Dedifferentiated amniotic fluid mesenchymal stem cell (primary cell): ENCODE results near the gene ACVR2A.

ENCODE experiments used
- DNase-seq: peaks from one replicate; pipeline ENCODE4 v3.0.0-alpha.2; 2016; ENCODE audit errors: extremely low spot score

ACVR2A gene

GRCh38 chr2:147844697-147845410 is at the start of gene ACVR2A:
ACVR2A (plus strand) TSS chr2:147845029; CDS start chr2:147845153, 124 bp downstream.
- DNase-seq = peak; percentile 27

DNA sequence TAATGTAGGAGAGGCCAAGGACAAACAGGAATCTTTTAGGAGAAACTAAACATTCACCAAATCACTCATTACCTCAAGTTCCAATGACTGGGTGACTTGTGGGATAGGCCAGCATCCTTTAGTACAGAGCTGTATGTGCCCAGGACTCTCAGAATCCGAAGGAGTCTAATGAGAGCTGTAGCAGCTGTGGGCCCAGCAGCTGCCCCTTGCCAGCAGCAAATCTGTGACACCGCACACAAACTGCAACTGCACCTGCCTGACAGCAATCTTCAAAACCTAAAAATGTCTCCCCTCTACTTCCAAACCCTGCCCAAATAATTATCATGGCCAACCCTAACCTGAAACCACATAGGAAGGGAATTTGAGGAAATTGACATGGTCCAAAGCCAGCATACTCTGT is 44.5 kb upstream of the ACVR2A start:
- DNase-seq = no peak

DNA sequence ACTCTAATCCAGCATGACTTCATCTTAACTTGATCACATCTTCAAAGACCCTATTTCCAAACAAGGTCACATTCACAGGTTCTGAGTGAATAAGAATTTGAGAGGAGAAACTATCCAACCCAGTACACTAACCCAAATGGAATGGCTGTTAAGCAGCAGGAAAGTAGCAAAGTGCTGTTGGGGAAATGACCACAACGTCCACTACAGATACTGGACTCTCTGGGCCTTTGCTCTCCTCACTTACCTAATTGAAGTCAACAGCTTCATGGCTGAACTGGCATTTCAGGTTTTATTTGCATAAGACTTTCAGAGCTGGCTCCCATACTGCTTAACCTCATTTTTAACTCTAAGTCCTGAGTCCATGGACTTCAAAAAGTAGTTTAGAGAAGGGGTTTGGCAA is 38.0 kb upstream of the ACVR2A start:
- no peak for DNase-seq

DNA sequence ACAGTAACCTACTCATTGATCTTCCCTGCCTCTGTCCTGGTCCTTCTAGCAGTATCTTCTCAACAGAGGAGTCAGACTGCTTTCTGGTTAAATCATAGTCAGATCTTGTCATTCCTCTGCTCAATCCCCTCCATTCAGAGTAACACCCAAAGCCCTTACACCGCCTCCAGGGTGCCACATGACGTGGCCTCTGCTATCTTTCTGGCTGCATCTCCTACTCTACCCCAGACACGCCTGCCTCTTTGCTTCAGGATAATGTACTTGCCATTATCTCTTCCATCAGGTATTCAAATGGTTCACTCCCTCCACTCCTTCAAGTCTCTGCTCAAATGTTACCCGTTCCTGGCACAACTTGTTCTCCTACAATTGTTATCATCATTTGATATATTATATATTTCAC is 36.3 kb upstream of the ACVR2A start:
- DNase-seq = no peak

DNA sequence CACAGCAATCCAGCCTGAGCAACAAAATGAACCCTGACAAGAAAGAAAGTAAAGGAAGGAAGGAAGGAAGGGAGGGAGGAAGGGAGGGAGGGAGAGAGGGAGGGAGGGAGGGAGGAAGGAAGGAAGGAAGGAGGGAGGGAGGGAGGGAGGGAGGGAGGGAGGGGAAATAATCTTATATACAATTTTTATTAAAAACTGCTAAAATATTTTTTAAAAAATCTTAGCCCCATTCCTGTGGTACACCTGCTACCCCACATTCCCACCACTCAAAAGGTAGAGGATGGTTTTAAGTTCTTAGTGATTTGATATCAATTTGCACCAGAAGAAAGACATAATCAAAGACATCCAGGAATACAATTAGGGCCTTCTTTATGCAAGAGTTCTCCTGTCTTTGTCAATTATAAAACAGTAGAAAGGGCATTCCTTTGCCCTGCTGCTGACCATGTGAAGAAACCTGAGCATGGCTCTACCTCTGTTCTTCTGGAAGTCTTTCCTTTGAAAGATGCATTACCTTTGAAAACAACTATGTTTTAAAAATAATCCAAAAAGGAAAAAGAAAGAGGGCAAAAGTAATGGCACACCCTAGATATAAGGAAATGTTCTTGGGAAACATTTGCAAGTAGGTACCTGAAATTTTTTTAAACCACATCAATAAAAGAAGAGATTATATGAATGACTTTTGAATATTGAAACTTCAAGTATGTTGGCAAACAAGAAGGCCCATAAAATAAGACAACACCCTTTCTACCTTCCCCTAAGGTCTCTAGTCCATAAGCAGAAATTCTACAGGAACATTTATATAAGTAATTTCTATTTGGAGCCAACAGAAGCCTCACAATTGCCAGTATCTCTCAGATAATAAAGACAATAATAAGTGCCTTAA is 33.7 kb upstream of the ACVR2A start:
- DNase-seq = no peak

DNA sequence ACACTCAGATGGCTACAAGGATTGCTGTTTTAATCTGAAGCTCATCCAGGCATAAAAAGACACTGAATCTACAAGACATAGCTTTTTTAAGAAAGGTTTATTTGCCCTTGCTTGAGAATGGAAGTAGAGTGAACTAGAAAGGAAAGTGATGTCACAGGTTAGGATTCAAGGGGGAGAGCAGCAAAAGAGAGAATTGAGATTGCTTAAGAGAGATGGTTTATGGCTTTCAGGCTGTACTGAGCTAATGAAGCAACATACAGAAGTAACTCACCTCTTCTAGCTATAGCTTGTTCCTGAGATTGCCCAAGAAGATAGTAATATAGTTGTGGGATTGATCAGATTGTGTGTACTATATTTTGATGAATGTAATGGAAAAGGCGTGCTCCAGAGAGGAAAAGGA is 26.1 kb upstream of the ACVR2A start:
- no peak for DNase-seq

- DNase-seq = no peak
Observed at GRCh38 chr2:147824620-147825019, 20.2 kb upstream of the ACVR2A start.

DNA sequence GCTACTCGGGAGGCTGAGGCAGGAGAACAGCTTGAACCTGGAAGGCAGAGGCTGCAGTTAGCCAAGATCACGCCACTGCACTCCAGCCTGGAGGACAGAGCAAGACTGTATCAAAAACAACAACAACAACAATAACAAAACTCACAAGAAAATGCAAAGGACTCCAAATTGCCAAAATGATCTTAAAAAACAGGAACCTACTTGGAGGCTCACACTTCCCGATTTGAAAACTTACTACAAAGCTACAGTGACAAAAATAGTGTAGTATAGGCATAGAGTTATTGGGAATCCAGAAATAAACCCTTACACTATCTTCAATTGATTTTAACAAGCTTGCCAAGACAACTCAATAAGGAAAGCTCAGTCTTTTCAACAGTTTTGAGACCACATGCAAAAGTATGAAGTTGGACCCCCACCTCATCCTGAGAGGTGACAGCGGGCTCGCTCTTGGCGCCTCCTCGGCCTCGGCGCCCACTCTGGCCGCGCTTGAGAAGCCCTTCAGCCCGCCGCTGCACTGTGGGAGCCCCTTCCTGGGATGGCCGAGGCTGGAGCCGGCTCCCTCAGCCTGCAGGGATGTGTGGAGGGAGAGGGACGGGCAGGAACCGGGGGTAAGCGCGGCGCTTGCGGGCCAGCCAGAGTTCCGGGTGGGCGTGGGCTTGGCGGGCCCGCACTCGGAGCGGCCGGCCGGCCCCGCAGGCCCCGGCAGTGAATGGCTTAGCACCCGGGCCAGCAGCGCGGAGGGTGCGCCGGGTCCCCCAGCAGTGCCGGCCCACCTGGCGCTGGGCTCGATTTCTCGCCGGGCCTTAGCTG is 18.3 kb upstream of the ACVR2A start:
- DNase-seq = no peak

GRCh38 chr2:147827088-147827375 is 17.8 kb upstream of the ACVR2A start:
- no peak for DNase-seq

DNA sequence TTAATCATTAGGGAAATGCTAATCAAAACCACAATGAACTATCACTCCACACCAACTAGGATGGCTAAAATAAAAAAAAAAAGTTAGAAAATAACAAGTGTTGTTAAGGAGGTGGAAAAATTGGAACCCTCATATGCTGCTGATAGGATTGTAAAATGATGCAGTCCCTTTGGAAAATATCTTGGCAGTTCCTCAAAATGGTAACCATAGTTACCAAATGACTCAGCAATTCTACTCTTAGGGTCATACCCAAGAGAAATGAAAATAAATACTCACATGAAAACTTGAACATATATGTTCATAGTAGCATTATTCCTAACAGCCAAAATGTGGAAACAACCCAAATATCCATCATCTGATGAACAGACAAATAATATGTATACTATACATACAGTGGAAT is 15.7 kb upstream of the ACVR2A start:
- peak; percentile 66 for DNase-seq

- no peak for DNase-seq
Observed at GRCh38 chr2:147836099-147836498, 8.7 kb upstream of the ACVR2A start.

GRCh38 chr2:147843391-147843863 is 1.4 kb upstream of the ACVR2A start:
- DNase-seq = peak; percentile 40

GRCh38 chr2:147843864-147844696 is 749 bp upstream of the ACVR2A start:
- DNase-seq = peak; percentile 92

DNA sequence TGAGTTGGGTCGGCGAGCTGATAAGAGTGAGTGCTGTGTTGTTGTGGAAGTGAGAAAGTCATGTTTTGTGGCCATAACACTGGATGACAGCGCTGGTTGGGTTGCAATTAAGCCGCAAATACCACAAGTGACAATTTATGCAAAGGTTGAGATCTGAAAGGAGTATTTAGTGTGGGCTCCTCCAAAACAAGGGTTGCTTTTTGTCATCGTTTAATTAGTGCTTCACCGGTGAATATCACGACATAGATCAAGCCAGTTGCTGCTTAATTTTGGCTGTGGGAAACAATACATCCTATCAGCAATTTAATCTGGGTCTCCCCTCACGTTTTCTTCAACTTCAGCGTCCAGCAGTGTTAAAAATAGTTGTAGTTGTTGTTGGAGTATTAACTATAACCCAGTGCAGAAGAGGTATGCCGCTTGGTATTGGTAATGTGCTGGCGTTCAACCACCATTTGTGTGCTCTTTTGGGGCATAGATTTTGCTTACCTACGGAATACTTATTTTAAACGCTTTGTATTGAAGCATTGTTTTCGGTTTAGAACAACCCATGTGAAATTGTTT is 662 bp downstream of the ACVR2A start:
- DNase-seq = no peak

DNA sequence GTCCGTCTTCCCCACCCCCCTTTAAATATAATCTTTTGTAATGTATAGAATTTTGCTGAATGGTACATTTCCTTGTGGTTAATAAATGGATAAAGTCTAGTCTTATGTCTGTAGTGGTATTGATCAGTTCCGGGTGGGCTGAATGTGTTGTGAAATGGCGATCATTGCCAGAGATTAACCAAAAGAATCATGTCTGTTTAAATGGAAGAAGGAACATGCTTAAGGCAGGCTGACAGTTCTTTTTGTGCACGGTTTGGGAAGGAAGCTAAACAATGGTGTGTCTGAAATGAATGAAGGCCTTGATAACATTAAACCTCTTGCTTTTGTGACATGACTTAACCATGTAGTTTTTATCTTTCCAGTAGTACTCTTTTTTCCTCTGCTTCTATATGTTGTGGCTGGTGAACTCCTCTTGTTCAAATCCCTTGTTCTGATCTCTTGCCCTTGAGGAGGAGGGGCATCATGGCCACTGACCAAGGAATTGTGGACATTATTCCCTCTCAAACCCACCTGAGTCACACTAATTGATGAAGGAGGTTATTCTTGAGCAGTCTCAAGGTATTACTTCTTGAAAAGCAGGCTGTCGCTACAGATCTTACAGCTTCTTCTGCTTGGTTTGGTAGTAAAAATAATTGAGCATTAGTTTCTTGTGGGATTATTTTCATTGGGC is 1.7 kb downstream of the ACVR2A start:
- DNase-seq = no peak

- no peak for DNase-seq
Observed at GRCh38 chr2:147847746-147848391, 3.0 kb downstream of the ACVR2A start.

DNA sequence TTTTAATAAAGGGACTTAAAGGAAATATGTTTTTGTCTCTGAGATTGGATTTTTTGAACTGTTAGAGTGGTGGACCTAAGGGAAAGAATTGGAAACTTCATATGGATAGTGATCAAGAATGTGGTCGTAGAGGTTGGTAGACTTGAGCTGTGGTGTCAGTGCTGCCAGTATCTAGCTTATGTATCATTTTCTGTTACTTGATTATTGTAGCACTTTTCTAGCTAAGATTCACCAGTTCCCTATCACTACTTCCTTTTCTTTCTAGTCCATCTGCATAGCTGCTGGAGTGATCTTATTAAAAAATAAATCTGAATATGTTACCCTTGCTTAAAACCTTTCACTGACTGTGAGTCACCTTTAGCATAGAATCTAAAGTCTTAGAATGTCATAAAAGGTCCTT is 6.0 kb downstream of the ACVR2A start:
- DNase-seq = no peak

GRCh38 chr2:147851244-147851930 is 6.6 kb downstream of the ACVR2A start:
- no peak for DNase-seq

GRCh38 chr2:147854557-147855134 is 9.8 kb downstream of the ACVR2A start:
- DNase-seq = no peak
